HepG2 (cell line): ENCODE results near the gene ABHD1. TPM values are rescaled to one million over a fixed set of nuclear protein-coding genes. Genes with fewer than 3 reads are reported as not detected.
A peak's percentile ranks its signal among the peaks of the same experiment; 100 is the strongest.

ENCODE experiments used
- BRD4 ChIP-seq: sonication (generic); formaldehyde crosslinking; IDR thresholded peaks from 2 replicates; pipeline ENCODE4 v1.4.0; 2020; ENCODE audit warnings: missing genetic modification reagents
- GTF3A ChIP-seq: sonication (generic); formaldehyde crosslinking; conservative IDR thresholded peaks from 2 replicates; pipeline ENCODE4 v1.4.0; 2020; ENCODE audit warnings: mild to moderate bottlenecking, missing genetic modification reagents
- HOXA3 ChIP-seq: sonication (generic); formaldehyde crosslinking; IDR thresholded peaks from 2 replicates; pipeline ENCODE4 v1.5.0; 2020; ENCODE audit warnings: missing genetic modification reagents
- KDM3A ChIP-seq: IDR thresholded peaks from 2 replicates; pipeline ENCODE4 v1.6.1; 2018; ENCODE audit warnings: low read depth, missing compliant biosample characterization
- NKX3-1 ChIP-seq: sonication (generic); formaldehyde crosslinking; IDR thresholded peaks from 2 replicates; pipeline ENCODE4 v1.5.0; 2020; ENCODE audit warnings: missing genetic modification reagents
- NR3C1 ChIP-seq: sonication (generic); formaldehyde crosslinking; IDR thresholded peaks from 2 replicates; pipeline ENCODE4 v1.4.0; 2020; ENCODE audit warnings: missing genetic modification reagents
- SIX4 ChIP-seq: sonication (generic); formaldehyde crosslinking; IDR thresholded peaks from 2 replicates; pipeline ENCODE4 v1.4.0; 2020; ENCODE audit warnings: missing genetic modification reagents
- SPEN ChIP-seq: sonication (generic); formaldehyde crosslinking; IDR thresholded peaks from 2 replicates; pipeline ENCODE4 v1.5.1; 2020; ENCODE audit warnings: low read depth, mild to moderate bottlenecking, missing genetic modification reagents
- ZBTB7A ChIP-seq: sonication (generic); formaldehyde crosslinking; IDR thresholded peaks from 2 replicates; pipeline ENCODE4 v1.8.0; 2022; ENCODE audit warnings: mild to moderate bottlenecking, missing genetic modification reagents
- ZFYVE20 ChIP-seq: sonication (generic); formaldehyde crosslinking; IDR thresholded peaks from 2 replicates; pipeline ENCODE4 v1.8.0; 2023; ENCODE audit warnings: low read depth, mild to moderate bottlenecking, moderate library complexity, missing genetic modification reagents, borderline replicate concordance
- ZHX2 ChIP-seq, 2 experiments: sonication (generic) in 1 of 2; formaldehyde crosslinking in 1 of 2; IDR thresholded peaks; 2 replicates each; pipeline versions ENCODE4 v1.6.1 to v1.9.0; 2014 to 2022; ENCODE audit warnings: antibody characterized with exemption in 1 of 2, borderline replicate concordance in 1 of 2, inconsistent platforms in 1 of 2, low read depth in 1 of 2, missing genetic modification reagents in 1 of 2
- ZMAT3 ChIP-seq: sonication (generic); formaldehyde crosslinking; conservative IDR thresholded peaks from 2 replicates; pipeline ENCODE4 v1.7.0; 2021; ENCODE audit warnings: missing genetic modification reagents
- ZNF549 ChIP-seq: sonication (generic); formaldehyde crosslinking; IDR thresholded peaks from 2 replicates; pipeline ENCODE4 v1.5.0; 2020; ENCODE audit warnings: missing genetic modification reagents
- ZNF567 ChIP-seq: sonication (generic); formaldehyde crosslinking; IDR thresholded peaks from 2 replicates; pipeline ENCODE4 v1.8.1; 2023; ENCODE audit warnings: mild to moderate bottlenecking, missing genetic modification reagents, borderline replicate concordance
- ZNF605 ChIP-seq: sonication (generic); formaldehyde crosslinking; IDR thresholded peaks from 2 replicates; pipeline ENCODE4 v1.8.0; 2022; ENCODE audit warnings: mild to moderate bottlenecking, missing genetic modification reagents
- ZNF619 ChIP-seq: sonication (generic); formaldehyde crosslinking; IDR thresholded peaks from 2 replicates; pipeline ENCODE4 v1.4.0; 2020; ENCODE audit warnings: mild to moderate bottlenecking, missing genetic modification reagents
- ZNF687 ChIP-seq: sonication (generic); formaldehyde crosslinking; IDR thresholded peaks from 2 replicates; pipeline ENCODE4 v1.5.1; 2020; ENCODE audit warnings: mild to moderate bottlenecking, missing genetic modification reagents, moderate library complexity
- ZNF691 ChIP-seq: sonication (generic); formaldehyde crosslinking; IDR thresholded peaks from 2 replicates; pipeline ENCODE4 v1.4.0; 2020; ENCODE audit warnings: missing genetic modification reagents, low read depth, mild to moderate bottlenecking, borderline replicate concordance
- ZNF782 ChIP-seq: sonication (generic); formaldehyde crosslinking; IDR thresholded peaks from 2 replicates; pipeline ENCODE4 v1.4.0; 2020; ENCODE audit warnings: missing genetic modification reagents, mild to moderate bottlenecking, borderline replicate concordance
- polyA plus RNA-seq, 8 experiments: library from polyadenylated mRNA; depleted of rRNA in 3 of 8; stranded (reverse) in 7 of 8; unstranded in 1 of 8; fragments of >200 nt; fragmentation: Illumina TruSeq in 4 of 8; extraction: Trizol in 4 of 8; gene quantifications; 2 replicates each; pipeline versions ENCODE4 v1.2.1 to v1.2.3, GENCODE V29; 2011 to 2016; ENCODE audit warnings: low read depth in 4 of 8, missing spikeins in 1 of 8, mixed read lengths in 1 of 8; ENCODE audit not compliant: insufficient read depth in 1 of 8
- total RNA-seq, 5 experiments: library from RNA; depleted of rRNA; stranded (reverse); fragments of >200 nt; fragmentation: Illumina TruSeq; extraction: Trizol; gene quantifications; 2 replicates each; pipeline ENCODE4 v1.2.3, GENCODE V29; 2016; ENCODE audit warnings: low read depth in 1 of 5

Gene ABHD1
- total and polyA plus RNA-seq, 2 of the 13 experiments (the other 11 are each of a cell fraction or from before 2014, with no cell fraction given), result 0.04 to 0.81 TPM

- TF ChIP-seq ZNF687 (peak; percentile 37), NR3C1 (no peak), ZMAT3 (CRISPR knock-in tag) (no peak), ZHX2 (IDR thresholded peaks at IDR 0.05; ENCODE audit: low read depth) (peak; percentile 38; the same call in 1 of the 2 replicates), ZHX2 (CRISPR knock-in tag; IDR thresholded peaks at IDR 0.05; ENCODE audit: borderline replicate concordance) (no peak), HOXA3 (CRISPR knock-in tag) (peak; percentile 63), ZNF549 (no peak), ZFYVE20 (CRISPR knock-in tag) (no peak), ZNF619 (CRISPR knock-in tag) (no peak; the same call in 1 of the 2 replicates), KDM3A (CRISPR knock-in tag) (peak; percentile 67; the same call in 1 of the 2 replicates), GTF3A (CRISPR knock-in tag) (0 out of 2 replicates have a peak, but pooled peaks have one; percentile 1), ZNF691 (peak; percentile 25; the same call in 1 of the 2 replicates), SIX4 (no peak), NKX3-1 (CRISPR knock-in tag) (no peak), ZNF567 (CRISPR knock-in tag) (0 out of 2 replicates have a peak, but pooled peaks have one; percentile 83), ZNF782 (CRISPR knock-in tag) (0 out of 2 replicates have a peak, but pooled peaks have one; percentile 55), BRD4 (CRISPR knock-in tag) (peak; percentile 52; the same call in 1 of the 2 replicates), ZBTB7A (CRISPR knock-in tag) (no peak), ZNF605 (CRISPR knock-in tag) (peak; percentile 71; the same call in 1 of the 2 replicates), SPEN (CRISPR knock-in tag) (peak; percentile 62; the same call in 1 of the 2 replicates)
These were observed 37.9 kb upstream of the ABHD1 start (continued) for GRCh38 chr2:27085673-27086089.
